Adipose tissue (tissue), 3 donors: Measurements from ENCODE around the gene KCNG1. TPM values are rescaled to one million over a fixed set of nuclear protein-coding genes. Genes with fewer than 3 reads are reported as not detected.
A peak's percentile ranks its signal among the peaks of the same experiment; 100 is the strongest.

Experiments used
- H3K27ac ChIP-seq: one replicate; pipeline ENCODE4 v1.5.1; 2013; ENCODE audit warnings: low read depth, low read length
- WGBS, 3 donors: extraction: QIAGEN DNeasy Blood & Tissue Kit; methylation state at CpG; one replicate each; pipeline ENCODE4 v1.1.7; 2013; 5-methylcytosine and 5-hydroxymethylcytosine counted together
- polyA plus RNA-seq, 3 donors: library from polyadenylated mRNA; stranded (reverse); fragments of 200-250 nt; gene quantifications; one replicate each; pipeline ENCODE4 v1.2.3, GENCODE V29; 2013
- donor health status: healthy with polysubstance abuse.
- donor health status: Bipolar disorder and iron deficiency.
- donor health status: healthy.

KCNG1 gene
- polyA plus RNA-seq, 3 donors: 0.22 to 1.6 (median 0.30) TPM

- 76 to 79% (median 78%) methylated on average over 8 of the region's 8 CpGs for WGBS, 3 donors
- no peak overlapping the region for H3K27ac ChIP-seq
These were observed 53.0 kb downstream of the KCNG1 start for GRCh38 chr20:50969912-50970311.

GRCh38 chr20:50969435-50969834, 53.5 kb downstream of the KCNG1 start:
- H3K27ac ChIP-seq: no peak overlapping the region
- 80 to 84% (median 81%) methylated on average over 5 of the region's 5 CpGs for WGBS, 3 donors

GRCh38 chr20:50968289-50968688, 54.6 kb downstream of the KCNG1 start:
- WGBS, 3 donors: 62 to 84% (median 80%) methylated on average over 9 of the region's 9 CpGs

GRCh38 chr20:50967586-50967985, 55.3 kb downstream of the KCNG1 start:
- WGBS, 3 donors: 36 to 48% (median 47%) methylated on average over 7 of the region's 7 CpGs
- H3K27ac ChIP-seq: no peak overlapping the region

More at GRCh38 chr20:50968289-50968688, 54.6 kb downstream of the KCNG1 start:
- H3K27ac ChIP-seq: no peak overlapping the region

- 53 to 66% (median 55%) methylated on average over 25 of the region's 25 CpGs for WGBS, 3 donors
- no peak overlapping the region for H3K27ac ChIP-seq
These were observed 63.3 kb downstream of the KCNG1 start for GRCh38 chr20:50959543-50960126.

- H3K27ac ChIP-seq: peak within 1 kb of the TSS; percentile 19
- 1 to 2% (median 2%) methylated on average over 66 to 67 of the region's 67 CpGs for WGBS, 3 donors
These were observed 64.0 kb downstream of the KCNG1 start, which contains the start of gene MOCS3 for GRCh38 chr20:50958615-50959542. TSS of gene MOCS3 (plus strand) at chr20:50958818. CDS start at chr20:50958843, 25 bp downstream.

- peak within 1 kb of the TSS; percentile 19 for H3K27ac ChIP-seq
- WGBS, 3 donors: 0 to 1% (median 0%) methylated on average over 52 of the region's 52 CpGs
These were observed 64.9 kb downstream of the KCNG1 start, which contains the start of gene DPM1 for GRCh38 chr20:50957798-50958614. TSS of gene DPM1 (minus strand) at chr20:50958532. CDS start at chr20:50958523, 9 bp downstream.

- WGBS, 3 donors: 9 to 18% (median 11%) methylated on average over 7 of the region's 7 CpGs
- no peak overlapping the region for H3K27ac ChIP-seq
These were observed 65.6 kb downstream of the KCNG1 start for GRCh38 chr20:50957276-50957675.

GRCh38 chr20:50953821-50954220, 69.1 kb downstream of the KCNG1 start:
- H3K27ac ChIP-seq: no peak overlapping the region

Other genes starting within 250 kb of the KCNG1 start
- gene BCAS4, start 228.0 kb downstream of the KCNG1 start, polyA plus RNA-seq: 1 to 10 TPM in 2 of 3 donors, under 1 TPM in 1; 0.73 to 1.5 (median 1.3) TPM
- 10 to 100 TPM; 11.2 to 22.7 (median 17.7) TPM for gene ADNP, start 91.7 kb downstream of the KCNG1 start, polyA plus RNA-seq
- gene DPM1, start 64.6 kb downstream of the KCNG1 start, polyA plus RNA-seq: 10 to 100 TPM; 44.6 to 54.4 (median 47.4) TPM
- gene MOCS3, start 64.3 kb downstream of the KCNG1 start, polyA plus RNA-seq: 1 to 10 TPM; 1.7 to 2.6 (median 2.0) TPM